CD14-positive monocyte (primary cell): ENCODE results near the gene PHF10. TPM values are rescaled to one million over a fixed set of nuclear protein-coding genes. Genes with fewer than 3 reads are reported as not detected.

ENCODE experiments used
- DNase-seq, 3 donors: peaks; one replicate each; pipeline ENCODE4 v3.0.0-alpha.2; 2011 to 2022
- H2AFZ ChIP-seq: 2 replicates; pipeline ENCODE4 v1.6.0; 2012; ENCODE audit warnings: mild to moderate bottlenecking, low read depth, low read length, inconsistent platforms; ENCODE audit not compliant: insufficient read depth, poor library complexity, severe bottlenecking
- H3K27ac ChIP-seq, 2 donors: 1 replicate in 1 of 2; 2 replicates in 1 of 2; pipeline ENCODE4 v1.5.1; 2012 to 2013; ENCODE audit warnings: low read length in 2 of 2, control low read depth in 1 of 2, inconsistent platforms in 1 of 2, low read depth in 1 of 2, mild to moderate bottlenecking in 1 of 2
- H3K27me3 ChIP-seq, 2 donors: one replicate each; pipeline versions ENCODE4 v1.6.0 to v1.6.1; 2011 to 2013; ENCODE audit warnings: low read length in 2 of 2; ENCODE audit not compliant: control insufficient read depth in 2 of 2, insufficient read depth in 2 of 2
- H3K36me3 ChIP-seq, 2 donors: replicated peaks in 1 of 2; 1 replicate in 1 of 2; 2 replicates in 1 of 2; pipeline versions ENCODE4 v1.5.1 to v1.6.1; 2012 to 2013; ENCODE audit warnings: low read length in 2 of 2, control low read depth in 1 of 2, inconsistent platforms in 1 of 2, mild to moderate bottlenecking in 1 of 2; ENCODE audit not compliant: insufficient read depth in 2 of 2, control insufficient read depth in 1 of 2
- H3K4me1 ChIP-seq, 2 donors: 1 replicate in 1 of 2; 2 replicates in 1 of 2; pipeline versions ENCODE4 v1.5.1 to v1.6.1; 2012 to 2013; ENCODE audit warnings: low read length in 2 of 2, control low read depth in 1 of 2, inconsistent platforms in 1 of 2, mild to moderate bottlenecking in 1 of 2, moderate library complexity in 1 of 2; ENCODE audit not compliant: insufficient read depth in 2 of 2, control insufficient read depth in 1 of 2
- H3K4me2 ChIP-seq: replicated peaks from 2 replicates; pipeline ENCODE3; 2012; ENCODE audit warnings: low read length, moderate library complexity, mild to moderate bottlenecking; ENCODE audit not compliant: poor library complexity, severe bottlenecking; ENCODE audit errors: extremely low read depth
- H3K4me3 ChIP-seq, 3 experiments: fragments of 200-600 bp in 1 of 3; sonication (generic) in 1 of 3; replicated peaks in 1 of 3; 1 replicate in 2 of 3; 2 replicates in 1 of 3; pipeline ENCODE4 v1.5.1; 2011 to 2013; ENCODE audit warnings: low read length in 3 of 3, mild to moderate bottlenecking in 3 of 3, control low read depth in 2 of 3, low read depth in 2 of 3, inconsistent platforms in 1 of 3, moderate library complexity in 1 of 3
- H3K79me2 ChIP-seq: 2 replicates; pipeline ENCODE4 v1.6.0; 2012; ENCODE audit warnings: mild to moderate bottlenecking, control low read depth, inconsistent platforms, low read length, moderate library complexity; ENCODE audit not compliant: insufficient read depth
- H3K9ac ChIP-seq: 2 replicates; pipeline ENCODE4 v1.6.0; 2017; ENCODE audit warnings: low read length, mild to moderate bottlenecking; ENCODE audit not compliant: insufficient read depth, poor library complexity, severe bottlenecking
- H3K9me3 ChIP-seq, 2 donors: replicated peaks in 1 of 2; 1 replicate in 1 of 2; 2 replicates in 1 of 2; pipeline versions ENCODE4 v1.5.1 to v1.6.1; 2012 to 2013; ENCODE audit warnings: low read length in 2 of 2, control low read depth in 1 of 2; ENCODE audit not compliant: control insufficient read depth in 1 of 2, insufficient read depth in 1 of 2
- H4K20me1 ChIP-seq: 2 replicates; pipeline ENCODE4 v1.6.0; 2012; ENCODE audit warnings: mild to moderate bottlenecking, low read length, control low read depth, moderate library complexity; ENCODE audit not compliant: insufficient read depth
- H3K27ac Mint-ChIP-seq, 7 donors: one replicate each; pipeline ENCODE4 v1.8.0; 2020; ENCODE audit warnings: mild to moderate bottlenecking in 7 of 7, mixed read lengths in 7 of 7, moderate library complexity in 6 of 7, inconsistent platforms in 2 of 7
- H3K27me3 Mint-ChIP-seq, 3 donors: one replicate each; pipeline ENCODE4 v1.8.0; 2021 to 2022; ENCODE audit warnings: low read depth in 3 of 3, mild to moderate bottlenecking in 3 of 3, mixed read lengths in 3 of 3, moderate library complexity in 3 of 3, inconsistent platforms in 1 of 3
- H3K36me3 Mint-ChIP-seq, 2 donors: one replicate each; pipeline ENCODE4 v1.8.0; 2020; ENCODE audit warnings: mixed read lengths in 2 of 2, inconsistent platforms in 1 of 2, mild to moderate bottlenecking in 1 of 2
- H3K4me1 Mint-ChIP-seq: one replicate; pipeline ENCODE4 v1.8.0; 2020; ENCODE audit warnings: mild to moderate bottlenecking, mixed read lengths
- H3K4me3 Mint-ChIP-seq, 2 donors: one replicate each; pipeline ENCODE4 v1.8.0; 2020; ENCODE audit warnings: mild to moderate bottlenecking in 2 of 2, mixed read lengths in 2 of 2, moderate library complexity in 1 of 2
- H3K9me3 Mint-ChIP-seq, 7 donors: one replicate each; pipeline ENCODE4 v1.8.0; 2020 to 2022; ENCODE audit warnings: mixed read lengths in 7 of 7, mild to moderate bottlenecking in 6 of 7, moderate library complexity in 6 of 7, inconsistent platforms in 2 of 7
- CTCF ChIP-seq: fragments of 200-600 bp; IDR thresholded peaks from one replicate; pipeline ENCODE4 v1.8.0; 2022; ENCODE audit warnings: antibody characterized with exemption, mild to moderate bottlenecking
- WGBS: methylation state at CpG from one replicate; pipeline ENCODE4 v1.1.5; 2013; ENCODE audit warnings: missing lambda C conversion rate; ENCODE audit not compliant: insufficient coverage; 5-methylcytosine and 5-hydroxymethylcytosine counted together
- intact Hi-C, 2 donors: fragments of 100-400 bp; cut with micrococcal nuclease; formaldehyde crosslinking; loops; one replicate each; pipeline versions ENCODE4 v1.15.0 to v1.15.1; 2023
- polyA plus RNA-seq, 3 donors: library from polyadenylated mRNA; depleted of rRNA in 1 of 3; unstranded in 2 of 3; stranded (reverse) in 1 of 3; fragments of 300-500 nt in 2 of 3; fragments of >200 nt in 1 of 3; fragmentation: Illumina TruSeq in 2 of 3; gene quantifications; 1 replicate in 2 of 3; 2 replicates in 1 of 3; pipeline ENCODE4 v1.2.3, GENCODE V29; 2012 to 2021

The PHF10 gene
- polyA plus RNA-seq, 3 donors: 7.3 to 31.0 (median 8.1) TPM

GRCh38 chr6:169692516-169692915, 31.8 kb downstream of the PHF10 start:
- Mint-ChIP-seq H3K27ac (no peak overlapping the region), H3K4me3 (no peak overlapping the region), H3K4me1 (peaks cover 2% of the 10 kb centered on the region), H3K27me3 (no peaks in the 10 kb centered on the region), H3K36me3 (peaks cover 5 to 10% of the 10 kb centered on the region in 2 donors), H3K9me3 (peaks cover 31 to 57% (median 40%) of the 10 kb centered on the region in 7 donors)
- DNase-seq: no peak
- H3K27ac ChIP-seq: no peak overlapping the region
- WGBS: 100% methylated on average over 3 of the region's 3 CpGs
- H3K79me2 ChIP-seq: no peaks in the 10 kb centered on the region
- H3K27me3 ChIP-seq: no peaks in the 10 kb centered on the region
- H3K4me1 ChIP-seq: no peaks in the 10 kb centered on the region
- H2AFZ ChIP-seq: no peak overlapping the region
- no peak overlapping the region for H3K9ac ChIP-seq
- H3K4me3 ChIP-seq: no peak overlapping the region
- no peaks in the 10 kb centered on the region for H4K20me1 ChIP-seq
- no peak overlapping the region for H3K4me2 ChIP-seq
- intact Hi-C loops: no loop called here
- H3K9me3 ChIP-seq: peaks cover 22 to 54% of the 10 kb centered on the region in 2 donors
- peaks cover 0 to 3% of the 10 kb centered on the region in 2 donors for H3K36me3 ChIP-seq
- no peak for TF ChIP-seq CTCF

- no peak overlapping the region for H3K9ac ChIP-seq
- no peak overlapping the region for H3K27ac ChIP-seq
- peaks cover 2% of the 10 kb centered on the region for H3K4me1 Mint-ChIP-seq
- no peaks in the 10 kb centered on the region for H3K79me2 ChIP-seq
- H3K4me1 ChIP-seq: no peaks in the 10 kb centered on the region
- H3K4me3 ChIP-seq: no peak overlapping the region
- H2AFZ ChIP-seq: no peak overlapping the region
- DNase-seq: no peak
- peaks cover 12 to 20% of the 10 kb centered on the region in 2 donors for H3K36me3 Mint-ChIP-seq
- no peaks in the 10 kb centered on the region for H3K27me3 Mint-ChIP-seq
- intact Hi-C loops: no loop called here
- H3K4me2 ChIP-seq: no peak overlapping the region
- no CpG with 5 or more reads among the region's 2 CpGs for WGBS
- H3K36me3 ChIP-seq: peaks cover 0 to 3% of the 10 kb centered on the region in 2 donors
- no peaks in the 10 kb centered on the region for H4K20me1 ChIP-seq
- H3K27ac Mint-ChIP-seq: no peak overlapping the region
- H3K9me3 ChIP-seq: peaks cover 31 to 42% of the 10 kb centered on the region in 2 donors
- TF ChIP-seq CTCF: no peak
- H3K27me3 ChIP-seq: no peaks in the 10 kb centered on the region
- H3K4me3 Mint-ChIP-seq: no peak overlapping the region
- H3K9me3 Mint-ChIP-seq: peaks cover 28 to 50% (median 33%) of the 10 kb centered on the region in 7 donors
Measured at GRCh38 chr6:169691260-169691659, 33.0 kb downstream of the PHF10 start.
